ENCODE measurements around the gene AQP9.

Gene AQP9

GRCh38 chr15:58154769-58155168 lies 16.6 kb downstream of the AQP9 start:
- Mint-ChIP-seq H3K36me3 (no peaks in the 10 kb centered on the region), H3K4me1 (ENCODE audit: low read depth) (no peaks in the 10 kb centered on the region)

GRCh38 chr15:58159827-58160386 lies 21.7 kb downstream of the AQP9 start:
- Mint-ChIP-seq H3K27me3 (peaks cover 27% of the 10 kb centered on the region), H3K36me3 (no peaks in the 10 kb centered on the region), H3K4me1 (ENCODE audit: low read depth) (no peaks in the 10 kb centered on the region)

More at GRCh38 chr15:58154769-58155168, 16.6 kb downstream of the AQP9 start:
- Mint-ChIP-seq H3K4me3 (no peak overlapping the region), H3K27ac (no peak overlapping the region), H3K9me3 (ENCODE audit: low read depth) (no peaks in the 10 kb centered on the region), H3K27me3 (peaks cover 5% of the 10 kb centered on the region)

GRCh38 chr15:58161436-58161930 lies 23.3 kb downstream of the AQP9 start:
- H3K27me3 Mint-ChIP-seq = peaks cover 27% of the 10 kb centered on the region
- H3K36me3 Mint-ChIP-seq = no peaks in the 10 kb centered on the region
- H3K9me3 Mint-ChIP-seq (ENCODE audit: low read depth) = no peaks in the 10 kb centered on the region
- H3K27ac Mint-ChIP-seq = no peak overlapping the region
- H3K4me1 Mint-ChIP-seq (ENCODE audit: low read depth) = no peaks in the 10 kb centered on the region
- H3K4me3 Mint-ChIP-seq = no peak overlapping the region

More at GRCh38 chr15:58159827-58160386, 21.7 kb downstream of the AQP9 start:
- Mint-ChIP-seq H3K27ac (no peak overlapping the region), H3K9me3 (ENCODE audit: low read depth) (no peaks in the 10 kb centered on the region), H3K4me3 (no peak overlapping the region)

DNA sequence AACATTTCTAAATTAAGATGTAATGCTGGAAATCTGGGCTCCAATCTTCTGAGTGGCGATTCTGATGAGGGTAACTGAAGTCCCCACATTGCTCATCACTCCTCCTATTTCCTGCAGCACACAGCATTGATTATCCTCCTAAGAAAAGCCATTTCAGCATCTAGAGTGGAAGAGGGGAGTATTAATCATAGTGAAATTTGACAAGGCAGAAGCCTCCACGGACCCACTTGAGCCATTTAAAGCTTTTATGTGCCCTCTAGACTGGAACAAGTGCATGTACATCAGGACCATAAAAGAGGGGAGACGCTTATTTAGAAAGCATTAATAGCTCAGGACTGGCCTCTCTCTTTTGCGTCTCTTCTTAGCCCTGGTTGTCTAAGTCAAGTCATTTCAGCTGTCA lies 25.8 kb downstream of the AQP9 start:
- H3K27ac Mint-ChIP-seq = no peak overlapping the region
- peaks cover 31% of the 10 kb centered on the region for H3K27me3 Mint-ChIP-seq
- no peak overlapping the region for H3K4me3 Mint-ChIP-seq
- H3K36me3 Mint-ChIP-seq = no peaks in the 10 kb centered on the region
- H3K9me3 Mint-ChIP-seq (ENCODE audit: low read depth) = no peaks in the 10 kb centered on the region
- no peaks in the 10 kb centered on the region for H3K4me1 Mint-ChIP-seq (ENCODE audit: low read depth)

DNA sequence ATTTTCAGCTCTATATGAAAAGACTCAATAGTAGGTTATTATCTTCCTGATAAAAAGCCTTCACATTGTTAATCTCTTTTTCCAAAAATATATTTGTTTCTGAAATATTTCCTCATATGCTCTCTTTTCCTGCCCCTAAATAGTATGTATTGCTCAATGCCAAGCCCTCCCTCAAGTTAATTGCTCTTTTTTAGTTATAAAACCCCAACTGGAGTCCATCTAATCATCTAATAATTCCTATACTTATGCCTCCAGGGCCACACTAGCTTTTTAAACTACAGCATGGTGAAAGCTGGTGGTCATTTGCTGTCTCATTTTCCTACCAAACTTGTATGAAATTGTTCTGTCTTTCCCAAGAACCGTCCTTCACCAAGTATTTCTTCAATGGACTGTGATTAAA lies 26.7 kb downstream of the AQP9 start:
- H3K4me1 Mint-ChIP-seq (ENCODE audit: low read depth) = no peaks in the 10 kb centered on the region
- H3K27me3 Mint-ChIP-seq = peaks cover 26% of the 10 kb centered on the region
- no peak overlapping the region for H3K27ac Mint-ChIP-seq
- H3K4me3 Mint-ChIP-seq = no peak overlapping the region
- no peaks in the 10 kb centered on the region for H3K9me3 Mint-ChIP-seq (ENCODE audit: low read depth)
- H3K36me3 Mint-ChIP-seq = no peaks in the 10 kb centered on the region

GRCh38 chr15:58165661-58166060 lies 27.5 kb downstream of the AQP9 start:
- Mint-ChIP-seq H3K27me3 (peaks cover 24% of the 10 kb centered on the region), H3K27ac (no peak overlapping the region), H3K36me3 (no peaks in the 10 kb centered on the region), H3K9me3 (ENCODE audit: low read depth) (no peaks in the 10 kb centered on the region), H3K4me3 (no peak overlapping the region), H3K4me1 (ENCODE audit: low read depth) (no peaks in the 10 kb centered on the region)

DNA sequence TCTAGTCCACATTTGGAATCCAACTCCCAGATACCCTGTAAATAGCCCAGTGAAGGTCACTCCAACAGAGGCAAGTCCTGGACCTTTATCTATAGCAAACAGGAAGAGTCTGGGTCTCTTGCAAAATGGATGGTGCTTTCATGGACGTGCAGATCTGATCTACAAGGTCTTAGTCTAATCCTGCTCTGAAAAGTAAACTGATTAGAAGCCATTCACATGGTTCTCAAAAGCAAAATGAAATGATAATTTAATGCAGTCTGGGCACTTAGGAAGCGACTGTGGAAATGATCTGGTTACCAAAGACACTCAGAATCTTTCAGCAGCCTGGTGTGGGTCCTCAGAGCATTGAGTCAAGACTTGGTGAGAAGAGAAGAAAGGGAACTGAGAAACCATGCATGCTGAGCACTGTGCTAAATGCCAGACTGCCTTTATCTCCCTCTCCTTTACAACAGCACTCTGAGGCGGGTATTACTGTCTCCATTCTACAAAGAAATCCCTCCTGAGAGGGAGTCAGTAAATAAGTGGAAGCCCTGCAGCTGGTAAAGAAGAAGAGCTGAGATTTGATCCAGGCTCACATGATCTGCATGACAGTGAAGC lies 29.0 kb downstream of the AQP9 start:
- Mint-ChIP-seq H3K9me3 (ENCODE audit: low read depth) (no peaks in the 10 kb centered on the region), H3K27ac (no peak overlapping the region), H3K4me1 (ENCODE audit: low read depth) (no peaks in the 10 kb centered on the region), H3K36me3 (no peaks in the 10 kb centered on the region), H3K27me3 (peaks cover 18% of the 10 kb centered on the region), H3K4me3 (no peak overlapping the region)

- Mint-ChIP-seq H3K4me3 (no peak overlapping the region), H3K36me3 (no peaks in the 10 kb centered on the region), H3K4me1 (ENCODE audit: low read depth) (no peaks in the 10 kb centered on the region), H3K27me3 (peaks cover 13% of the 10 kb centered on the region), H3K9me3 (ENCODE audit: low read depth) (no peaks in the 10 kb centered on the region), H3K27ac (no peak overlapping the region)
These were observed 31.8 kb downstream of the AQP9 start for GRCh38 chr15:58169934-58170333.

DNA sequence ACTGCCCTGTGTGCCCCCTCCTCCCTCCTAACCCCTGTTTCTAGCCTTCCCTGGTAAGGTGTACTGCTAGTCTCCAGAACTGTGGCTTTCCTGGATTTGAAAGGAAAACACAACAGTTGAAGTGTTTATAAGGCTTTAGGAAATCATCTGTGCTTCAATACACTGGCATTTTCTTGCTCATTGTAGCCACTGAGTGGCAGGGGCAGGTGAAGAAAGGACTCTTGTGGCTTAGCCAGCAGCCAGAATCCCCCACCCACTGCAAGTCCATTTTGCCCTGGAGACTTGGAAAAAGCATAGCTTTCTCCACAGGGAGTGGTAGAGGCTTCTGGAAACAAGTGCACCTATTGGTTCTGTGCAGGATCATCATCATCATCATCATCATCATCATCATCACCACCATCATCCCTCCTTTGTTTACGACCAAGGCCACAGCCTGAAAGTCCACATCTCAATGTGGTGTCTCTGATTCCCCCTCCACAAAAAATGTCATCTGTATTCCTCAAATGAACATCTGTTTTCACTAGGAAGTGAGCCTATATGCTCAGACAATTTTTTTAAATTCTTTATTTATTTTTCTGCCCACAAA lies 33.4 kb downstream of the AQP9 start:
- Mint-ChIP-seq H3K36me3 (no peaks in the 10 kb centered on the region), H3K4me3 (no peak overlapping the region), H3K9me3 (ENCODE audit: low read depth) (no peaks in the 10 kb centered on the region), H3K4me1 (ENCODE audit: low read depth) (no peaks in the 10 kb centered on the region), H3K27me3 (peaks cover 13% of the 10 kb centered on the region), H3K27ac (no peak overlapping the region)

DNA sequence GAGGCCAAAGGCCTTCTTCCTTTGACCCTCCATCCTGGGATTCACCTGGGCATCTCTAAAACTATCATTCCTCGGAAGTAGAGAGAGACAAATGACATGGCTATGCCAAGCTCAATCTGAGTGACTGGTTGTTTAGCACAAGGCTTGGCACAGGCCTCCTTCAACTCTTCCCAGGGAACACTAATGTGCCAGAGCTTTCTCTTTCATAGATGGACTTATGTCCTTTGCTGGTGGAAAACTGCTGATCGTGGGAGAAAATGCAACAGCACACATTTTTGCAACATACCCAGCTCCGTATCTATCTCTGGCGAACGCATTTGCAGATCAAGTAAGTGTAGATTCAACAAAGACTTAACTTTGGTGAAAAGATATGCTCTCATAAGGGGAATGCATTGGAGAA lies 36.5 kb downstream of the AQP9 start:
- no peaks in the 10 kb centered on the region for H3K9me3 Mint-ChIP-seq (ENCODE audit: low read depth)
- H3K36me3 Mint-ChIP-seq = no peaks in the 10 kb centered on the region
- peaks cover 14% of the 10 kb centered on the region for H3K27me3 Mint-ChIP-seq
- H3K4me1 Mint-ChIP-seq (ENCODE audit: low read depth) = no peaks in the 10 kb centered on the region
- no peak overlapping the region for H3K27ac Mint-ChIP-seq
- H3K4me3 Mint-ChIP-seq = no peak overlapping the region

- no peaks in the 10 kb centered on the region for H3K36me3 Mint-ChIP-seq
- no peaks in the 10 kb centered on the region for H3K9me3 Mint-ChIP-seq (ENCODE audit: low read depth)
- no peak overlapping the region for H3K4me3 Mint-ChIP-seq
- peaks cover 13% of the 10 kb centered on the region for H3K27me3 Mint-ChIP-seq
- no peak overlapping the region for H3K27ac Mint-ChIP-seq
- no peaks in the 10 kb centered on the region for H3K4me1 Mint-ChIP-seq (ENCODE audit: low read depth)
These were observed 37.8 kb downstream of the AQP9 start for GRCh38 chr15:58175955-58176354.

GRCh38 chr15:58178668-58179067 lies 40.5 kb downstream of the AQP9 start:
- no peak overlapping the region for H3K27ac Mint-ChIP-seq
- H3K9me3 Mint-ChIP-seq (ENCODE audit: low read depth) = no peaks in the 10 kb centered on the region
- no peaks in the 10 kb centered on the region for H3K36me3 Mint-ChIP-seq
- no peaks in the 10 kb centered on the region for H3K4me1 Mint-ChIP-seq (ENCODE audit: low read depth)
- no peak overlapping the region for H3K4me3 Mint-ChIP-seq
- peaks cover 12% of the 10 kb centered on the region for H3K27me3 Mint-ChIP-seq

- Mint-ChIP-seq H3K36me3 (no peaks in the 10 kb centered on the region), H3K27ac (no peak overlapping the region), H3K27me3 (peaks cover 12% of the 10 kb centered on the region), H3K4me3 (no peak overlapping the region), H3K9me3 (ENCODE audit: low read depth) (no peaks in the 10 kb centered on the region), H3K4me1 (ENCODE audit: low read depth) (no peaks in the 10 kb centered on the region)
These were observed 41.0 kb downstream of the AQP9 start for GRCh38 chr15:58179206-58179605.

DNA sequence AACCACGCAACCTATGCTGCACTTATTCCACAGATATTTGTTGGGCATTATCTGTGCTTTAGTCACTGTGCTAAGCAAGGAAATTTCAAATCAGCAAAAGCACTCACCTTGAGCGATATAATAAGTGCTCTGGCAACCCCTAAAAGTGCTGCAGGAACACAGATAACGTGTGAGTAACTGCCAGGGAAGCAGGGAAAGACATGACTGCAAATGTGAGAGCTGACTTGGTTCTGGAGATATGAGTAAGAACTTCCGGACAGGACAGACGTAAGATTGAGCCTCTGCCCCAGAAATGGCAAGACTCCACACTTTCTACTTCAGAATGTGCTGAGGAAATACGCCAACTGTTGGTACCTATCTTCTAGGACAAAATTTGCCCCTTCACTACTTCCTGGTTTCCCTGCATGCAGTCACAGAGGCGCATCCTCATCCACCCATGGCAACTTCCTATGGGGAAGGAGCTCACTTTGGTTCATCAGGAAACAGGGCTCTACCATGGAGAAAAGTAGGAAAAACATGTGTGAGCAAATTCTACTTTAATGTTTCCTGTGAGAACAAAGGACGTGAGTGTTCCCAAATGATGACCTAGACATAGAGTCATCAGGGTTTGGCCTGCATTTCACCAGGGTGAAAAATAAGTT lies 41.7 kb downstream of the AQP9 start:
- no peak overlapping the region for H3K4me3 Mint-ChIP-seq
- peaks cover 1% of the 10 kb centered on the region for H3K4me1 Mint-ChIP-seq (ENCODE audit: low read depth)
- no peaks in the 10 kb centered on the region for H3K36me3 Mint-ChIP-seq
- no peak overlapping the region for H3K27ac Mint-ChIP-seq
- no peaks in the 10 kb centered on the region for H3K9me3 Mint-ChIP-seq (ENCODE audit: low read depth)
- H3K27me3 Mint-ChIP-seq = peaks cover 12% of the 10 kb centered on the region

GRCh38 chr15:58182460-58183163 lies 44.4 kb downstream of the AQP9 start:
- H3K4me1 Mint-ChIP-seq (ENCODE audit: low read depth) = peaks cover 11% of the 10 kb centered on the region
- peaks cover 9% of the 10 kb centered on the region for H3K27me3 Mint-ChIP-seq

More at GRCh38 chr15:58182460-58183163, 44.4 kb downstream of the AQP9 start:
- H3K9me3 Mint-ChIP-seq (ENCODE audit: low read depth) = no peaks in the 10 kb centered on the region
- H3K36me3 Mint-ChIP-seq = no peaks in the 10 kb centered on the region
- H3K27ac Mint-ChIP-seq = no peak overlapping the region
- H3K4me3 Mint-ChIP-seq = no peak overlapping the region

Measured in activated naive CD8-positive, alpha-beta T cell (primary cell).